GM19240 (cell line): Measurements from ENCODE around the gene LGI1.

Experiments used
- DNase-seq: peaks from one replicate; pipeline ENCODE4 v3.0.0; 2011; ENCODE audit warnings: low spot score; ENCODE audit not compliant: insufficient read length

LGI1 gene

DNA sequence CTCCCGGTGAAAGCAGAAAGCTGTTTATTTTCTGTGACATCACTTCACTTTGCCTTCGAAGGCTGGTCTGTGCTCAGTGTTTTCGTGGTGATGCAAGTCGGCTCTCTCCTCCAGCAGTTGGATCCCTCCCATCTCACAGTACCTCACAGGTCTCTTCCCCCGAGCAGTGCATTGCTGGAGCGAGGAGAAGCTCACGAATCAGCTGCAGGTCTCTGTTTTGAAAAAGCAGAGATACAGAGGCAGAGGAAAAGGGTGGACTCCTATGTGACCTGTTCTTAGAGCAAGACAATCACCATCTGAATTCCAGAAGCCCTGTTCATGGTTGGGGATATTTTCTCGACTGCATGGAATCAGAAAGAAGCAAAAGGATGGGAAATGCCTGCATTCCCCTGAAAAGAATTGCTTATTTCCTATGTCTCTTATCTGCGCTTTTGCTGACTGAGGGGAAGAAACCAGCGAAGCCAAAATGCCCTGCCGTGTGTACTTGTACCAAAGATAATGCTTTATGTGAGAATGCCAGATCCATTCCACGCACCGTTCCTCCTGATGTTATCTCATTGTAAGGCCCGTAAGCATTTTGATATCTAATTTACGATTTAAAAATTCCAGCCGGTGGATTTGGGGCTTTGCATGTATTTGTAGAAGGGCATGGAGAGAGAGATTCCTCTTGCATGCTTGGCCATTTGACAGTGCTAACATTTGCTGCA, at the start of gene LGI1:
Gene LGI1 (plus strand): TSS at position 136 of the 707 bp plus-strand sequence. CDS start 209 bp downstream, at position 345.
- no peak for DNase-seq

GRCh38 chr10:93710333-93710909, 47.3 kb upstream of the LGI1 start:
- no peak for DNase-seq

GRCh38 chr10:93711891-93712290, 45.8 kb upstream of the LGI1 start:
- no peak for DNase-seq

- DNase-seq: no peak
Observed at GRCh38 chr10:93712593-93712992, 45.1 kb upstream of the LGI1 start.

GRCh38 chr10:93715345-93715744, 42.4 kb upstream of the LGI1 start:
- no peak for DNase-seq

DNA sequence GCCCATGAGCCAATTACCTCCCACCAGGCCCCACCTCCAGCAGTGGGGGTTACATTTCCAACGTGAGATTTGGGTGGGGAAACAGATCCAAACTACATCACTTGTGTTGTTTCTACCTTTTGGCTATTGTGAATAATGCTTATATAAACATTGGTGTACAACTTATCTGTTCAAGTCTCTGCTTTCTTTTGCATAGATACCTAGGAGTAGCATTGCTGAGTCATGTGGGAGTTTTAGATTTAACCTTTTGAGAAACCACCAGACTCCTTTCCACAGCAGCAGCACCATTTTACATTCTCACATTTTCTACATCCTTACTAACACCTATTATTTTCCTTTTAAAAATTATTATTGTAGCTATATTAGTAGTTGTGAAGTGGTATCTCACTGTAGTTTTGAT, 41.0 kb upstream of the LGI1 start:
- no peak for DNase-seq

DNA sequence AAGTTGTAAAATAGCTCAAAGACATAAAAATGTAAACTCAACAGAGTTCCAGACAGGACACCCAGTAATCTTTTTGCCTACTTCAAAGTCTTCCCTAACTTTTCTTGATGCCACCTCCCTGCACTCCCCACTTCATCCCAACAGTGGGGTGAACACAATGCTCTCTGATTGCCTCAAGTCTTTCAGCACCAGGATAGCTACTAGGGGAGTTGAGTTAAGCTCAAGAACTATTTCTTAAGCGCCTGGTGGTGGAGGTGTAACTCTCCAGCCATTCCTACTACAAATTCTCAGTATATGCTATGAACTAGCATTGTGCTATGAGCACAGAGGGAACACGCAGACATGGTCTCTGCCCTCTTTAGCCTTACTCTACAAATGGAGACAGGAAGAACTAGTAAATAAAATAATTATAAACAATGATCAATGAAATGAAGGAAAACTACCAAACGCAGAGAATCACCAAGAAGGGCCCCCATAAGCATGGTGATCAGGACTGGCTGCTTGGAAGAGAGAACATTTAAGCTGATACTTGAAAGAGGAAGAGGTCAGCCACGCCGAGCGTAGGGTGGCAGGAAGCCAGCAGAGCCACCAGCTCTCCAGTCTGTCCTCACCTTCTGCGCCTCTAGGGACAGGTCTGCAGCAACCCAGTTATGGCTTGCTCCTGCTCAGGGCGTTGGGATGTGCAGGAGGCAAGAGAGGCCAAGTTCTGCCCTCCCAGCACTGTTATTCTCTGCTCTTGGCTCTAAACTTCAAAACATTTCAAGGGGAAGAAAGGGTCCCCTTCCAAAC, 38.6 kb upstream of the LGI1 start:
- DNase-seq: no peak

DNA sequence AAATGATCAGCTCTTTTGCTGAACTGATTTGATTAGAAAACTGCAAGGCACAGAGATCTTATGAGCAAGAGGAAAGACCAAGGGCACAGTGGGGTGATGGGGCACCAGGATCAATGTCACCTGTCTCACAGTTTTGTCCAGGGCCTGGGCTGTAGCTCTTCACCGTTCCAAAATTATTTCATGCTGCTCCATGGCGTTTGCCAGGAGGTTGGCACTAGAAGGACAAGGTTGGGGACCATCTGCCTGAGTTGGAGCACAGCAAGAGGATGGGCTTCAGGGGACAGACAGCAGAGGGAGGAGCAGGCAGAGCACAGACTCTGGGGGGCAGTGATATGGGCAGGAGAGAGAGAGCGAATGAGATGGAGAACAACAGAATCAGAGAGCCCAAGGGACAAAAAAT, 37.8 kb upstream of the LGI1 start:
- no peak for DNase-seq

DNA sequence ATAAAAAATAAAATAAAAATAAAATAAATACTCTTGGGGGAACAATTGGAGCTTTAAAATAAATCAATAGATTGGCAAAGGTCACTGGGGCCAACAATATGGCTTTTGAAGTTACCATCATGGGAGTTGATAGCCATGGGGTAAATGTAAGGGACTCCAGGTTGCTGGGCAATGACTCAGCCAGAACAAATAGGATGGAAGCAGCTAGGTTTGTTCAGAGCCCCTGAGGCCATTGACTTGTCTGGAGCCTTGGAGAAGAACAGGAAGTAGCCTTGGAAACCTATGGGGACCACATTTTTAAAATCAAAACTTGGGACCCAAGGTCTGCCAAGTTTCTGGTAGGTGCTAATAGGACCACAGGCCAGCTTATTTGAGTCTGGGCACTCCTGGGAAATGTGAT, 35.2 kb upstream of the LGI1 start:
- no peak for DNase-seq

GRCh38 chr10:93723153-93723552, 34.6 kb upstream of the LGI1 start:
- no peak for DNase-seq

DNA sequence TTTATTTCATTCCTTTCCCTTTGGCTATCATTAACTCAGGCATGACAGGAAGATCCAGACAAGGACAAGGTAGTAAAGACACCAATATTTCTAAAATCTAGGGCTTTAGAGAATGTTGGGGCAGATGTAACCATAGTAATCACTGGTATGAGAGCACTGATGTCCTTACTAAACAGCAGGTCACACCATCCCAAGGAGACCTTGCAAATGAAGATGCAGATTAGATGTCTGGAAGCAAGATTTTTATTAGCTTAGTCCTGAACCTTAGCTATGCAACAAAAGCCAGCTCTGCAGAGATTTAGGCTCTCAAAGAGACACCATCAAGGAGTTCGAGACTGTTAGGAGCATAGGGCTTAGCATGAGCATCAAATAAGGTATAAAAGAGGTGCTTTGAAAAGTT, 31.7 kb upstream of the LGI1 start:
- DNase-seq: no peak

- DNase-seq: no peak
Observed at GRCh38 chr10:93741367-93741766, 16.4 kb upstream of the LGI1 start.

- DNase-seq: no peak
Observed at GRCh38 chr10:93742633-93743349, 14.9 kb upstream of the LGI1 start.

GRCh38 chr10:93745408-93746065, 12.2 kb upstream of the LGI1 start:
- no peak for DNase-seq

- no peak for DNase-seq
Observed at GRCh38 chr10:93746844-93747284, 10.9 kb upstream of the LGI1 start.

DNA sequence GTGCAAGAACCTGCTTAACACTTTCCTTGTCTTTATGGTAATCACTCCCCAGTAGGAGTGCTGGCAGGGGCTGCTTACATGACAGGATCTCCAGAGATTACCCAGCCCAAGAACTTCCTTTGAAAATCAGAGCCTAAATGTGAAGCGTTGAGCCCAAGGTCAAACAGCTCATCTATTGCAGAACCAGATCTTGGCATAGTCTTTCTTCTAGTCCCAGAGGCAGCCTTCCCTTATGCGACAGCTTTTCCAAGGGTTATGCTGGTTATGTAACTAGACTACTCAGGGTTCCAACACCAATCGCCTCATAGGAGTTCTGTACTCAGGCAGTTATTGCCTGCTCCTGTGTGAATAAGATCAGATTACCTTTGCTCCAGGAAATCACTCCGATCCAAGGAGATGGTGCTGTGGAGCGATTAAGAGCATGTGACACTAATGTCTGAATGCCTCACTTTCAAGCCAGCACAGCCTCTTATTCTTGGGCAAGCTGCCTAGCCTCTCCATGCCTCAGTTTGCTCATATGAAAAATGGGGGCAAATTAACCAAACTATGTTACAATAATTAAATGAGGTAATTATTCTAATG, 8.4 kb upstream of the LGI1 start:
- DNase-seq: no peak

DNA sequence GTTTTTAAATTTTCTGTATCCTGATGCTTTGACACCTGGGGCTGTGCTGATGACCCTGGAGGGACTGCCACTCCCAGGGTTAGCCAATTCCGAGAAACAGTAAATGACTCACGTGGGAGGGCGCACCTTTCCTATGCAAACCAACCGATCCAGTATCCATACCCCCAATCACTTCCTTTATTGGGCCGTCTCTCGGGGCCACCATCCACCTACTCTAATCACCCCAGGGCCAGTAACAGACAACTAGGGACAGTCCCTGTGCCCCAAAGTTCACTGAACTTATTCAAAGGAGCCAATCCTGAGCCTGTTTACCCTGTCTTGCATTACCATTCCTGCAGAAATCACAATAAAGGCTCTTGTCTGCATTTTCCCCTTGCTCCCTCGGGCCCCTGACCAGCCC, 6.6 kb upstream of the LGI1 start:
- DNase-seq: no peak

- DNase-seq: no peak
Observed at GRCh38 chr10:93751832-93752231, 5.9 kb upstream of the LGI1 start.

DNA sequence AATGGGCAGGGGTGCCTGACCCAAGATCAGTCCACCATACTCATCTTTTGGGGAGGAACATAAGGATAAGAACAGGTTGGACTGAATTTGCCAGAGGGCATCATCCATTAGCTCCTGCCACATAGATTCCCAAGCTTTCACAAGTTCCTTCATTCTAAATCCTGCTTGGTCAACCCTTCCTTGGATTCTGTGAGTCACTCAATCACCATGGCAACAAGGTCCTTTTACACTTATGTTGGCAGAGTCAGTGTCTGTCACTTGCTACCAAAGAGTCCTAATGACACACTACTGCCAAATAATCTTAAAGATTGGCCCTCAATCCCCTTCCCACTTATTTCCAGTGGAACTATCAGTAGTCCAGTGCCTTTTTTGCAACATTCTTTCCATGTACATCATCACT, 5.0 kb upstream of the LGI1 start:
- DNase-seq: no peak

DNA sequence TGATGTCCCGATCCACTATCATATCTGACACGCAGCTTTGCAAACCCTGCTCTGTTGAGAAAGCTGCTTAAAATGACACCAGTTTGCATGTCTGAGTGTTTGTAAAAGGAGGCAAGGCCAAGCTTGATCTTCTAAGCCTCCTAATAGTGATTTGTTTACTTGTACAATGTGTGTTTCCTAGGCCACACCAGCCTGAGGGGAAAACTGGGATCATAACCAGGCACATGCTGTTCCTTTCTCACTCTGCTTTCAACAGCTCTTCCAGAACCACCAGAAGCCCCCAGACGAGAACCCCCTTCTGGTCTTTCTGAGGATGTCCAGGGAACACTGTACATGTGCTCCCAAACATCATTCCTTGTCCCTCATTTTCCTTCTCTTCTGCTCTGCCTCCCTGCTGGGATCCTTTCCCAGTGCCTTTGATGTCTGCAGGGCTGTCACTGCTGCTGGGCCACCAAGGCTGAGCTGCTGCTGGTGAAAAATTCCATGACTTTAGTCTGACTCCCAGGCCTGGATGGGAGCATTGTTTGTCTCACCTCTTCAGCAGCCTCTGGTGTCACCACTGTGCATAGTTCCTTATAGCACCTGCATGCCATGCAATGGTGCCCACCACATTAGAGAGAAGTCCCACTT, 4.0 kb upstream of the LGI1 start:
- no peak for DNase-seq

GRCh38 chr10:93754761-93755160, 3.0 kb upstream of the LGI1 start:
- no peak for DNase-seq
